SK-N-SH (cell line): ENCODE results near the gene UPK1B. TPM values are rescaled to one million over a fixed set of nuclear protein-coding genes. Genes with fewer than 3 reads are reported as not detected.

Experiments
- CTCF ChIA-PET: fragments of 300-600, 350-600 bp; formaldehyde crosslinking; extraction: SDS; loops from one replicate; lab custom pipeline; 2021; lab: Yijun Ruan, JAX
- POLR2A ChIA-PET: fragments of 350-600 bp; sonication (Branson Sonifier 250); formaldehyde crosslinking; extraction: SDS; loops from one replicate; lab custom pipeline; 2020; ENCODE audit warnings: antibody characterized with exemption, inconsistent platforms; lab: Yijun Ruan, JAX
- DNase-seq: peaks from one replicate; pipeline ENCODE4 v3.0.0; 2012
- H2AFZ ChIP-seq: fragments of 200-600 bp; sonication (generic); 2 replicates; pipeline ENCODE4 v1.8.1; 2016; ENCODE audit warnings: antibody characterized with exemption, mild to moderate bottlenecking, low read depth
- H3F3A ChIP-seq: fragments of 200-600 bp; sonication (generic); replicated peaks from 2 replicates; pipeline ENCODE3; 2016; ENCODE audit warnings: antibody characterized with exemption, mild to moderate bottlenecking; ENCODE audit not compliant: insufficient read depth
- H3K27ac ChIP-seq, 2 experiments: fragments of 200-500 bp in 1 of 2; fragments of 200-600 bp in 1 of 2; sonication (Bioruptor generic) in 1 of 2; sonication (generic), shearing (Covaris generic) in 1 of 2; 2 replicates each; pipeline versions ENCODE4 v1.5.1 to v1.6.1; 2014 to 2016; ENCODE audit warnings: low read depth in 2 of 2, inconsistent platforms in 1 of 2, low read length in 1 of 2, mild to moderate bottlenecking in 1 of 2, mixed read lengths in 1 of 2
- H3K27me3 ChIP-seq: fragments of 200-600 bp; sonication (generic), shearing (Covaris generic); 2 replicates; pipeline ENCODE4 v1.6.1; 2016; ENCODE audit warnings: mixed run types; ENCODE audit not compliant: insufficient read depth
- H3K36me3 ChIP-seq, 2 experiments: fragments of 200-500 bp in 1 of 2; fragments of 200-600 bp in 1 of 2; sonication (Bioruptor generic) in 1 of 2; sonication (generic) in 1 of 2; replicated peaks in 1 of 2; 2 replicates each; pipeline versions ENCODE3 to v1.5.1; 2014 to 2016; ENCODE audit warnings: low read length in 1 of 2, mild to moderate bottlenecking in 1 of 2; ENCODE audit not compliant: insufficient read depth in 2 of 2, control insufficient read depth in 1 of 2
- H3K4me1 ChIP-seq, 2 experiments: fragments of 200-500 bp in 1 of 2; fragments of 200-600 bp in 1 of 2; sonication (Bioruptor generic) in 1 of 2; sonication (generic), shearing (Covaris generic) in 1 of 2; 2 replicates each; pipeline versions ENCODE4 v1.5.1 to v1.6.1; 2014 to 2016; ENCODE audit warnings: low read depth in 1 of 2, low read length in 1 of 2, mixed run types in 1 of 2; ENCODE audit not compliant: insufficient read depth in 2 of 2, control insufficient read depth in 1 of 2
- H3K4me2 ChIP-seq: fragments of 200-600 bp; sonication (generic), shearing (Covaris generic); 2 replicates; pipeline ENCODE4 v1.6.1; 2017; ENCODE audit warnings: mixed run types
- H3K4me3 ChIP-seq, 2 experiments: fragments of 200-500 bp in 1 of 2; fragments of 200-600 bp in 1 of 2; sonication (Bioruptor generic) in 1 of 2; sonication (generic), shearing (Covaris generic) in 1 of 2; 2 replicates each; pipeline versions ENCODE4 v1.5.1 to v1.8.1; 2014 to 2016; ENCODE audit warnings: low read depth in 2 of 2, inconsistent platforms in 1 of 2, low read length in 1 of 2, mild to moderate bottlenecking in 1 of 2, mixed read lengths in 1 of 2, moderate library complexity in 1 of 2
- H3K79me2 ChIP-seq: fragments of 200-600 bp; sonication (generic); 2 replicates; pipeline ENCODE4 v1.8.1; 2017; ENCODE audit warnings: mild to moderate bottlenecking; ENCODE audit not compliant: insufficient read depth
- H3K9ac ChIP-seq: fragments of 200-600 bp; sonication (generic); 2 replicates; pipeline ENCODE4 v1.6.1; 2017; ENCODE audit warnings: mixed run types
- H3K9me2 ChIP-seq: fragments of 200-600 bp; sonication (generic); 2 replicates; pipeline ENCODE4 v1.6.1; 2017; ENCODE audit warnings: mixed run types
- H3K9me3 ChIP-seq: fragments of 200-600 bp; sonication (generic); 2 replicates; pipeline ENCODE4 v1.6.1; 2017; ENCODE audit warnings: mixed run types, mild to moderate bottlenecking, moderate library complexity
- H4K20me1 ChIP-seq: fragments of 200-600 bp; sonication (generic); 2 replicates; pipeline ENCODE4 v1.6.1; 2017; ENCODE audit warnings: mild to moderate bottlenecking, mixed run types; ENCODE audit not compliant: insufficient read depth
- ELF1 ChIP-seq: IDR thresholded peaks from 2 replicates; pipeline ENCODE4 v1.4.0; 2012
- EP300 ChIP-seq, 2 experiments: IDR thresholded peaks; 2 replicates each; pipeline versions ENCODE4 v1.4.0 to v1.6.1; 2012; ENCODE audit warnings: borderline replicate concordance in 1 of 2, low read depth in 1 of 2, low read length in 1 of 2
- EZH2phosphoT487 ChIP-seq: fragments of 200-600 bp; sonication (generic); IDR thresholded peaks from 2 replicates; pipeline ENCODE4 v1.6.1; 2017; ENCODE audit warnings: low read depth, mixed run types, mild to moderate bottlenecking, antibody characterized with exemption, moderate library complexity, borderline replicate concordance
- FOSL2 ChIP-seq: IDR thresholded peaks from 2 replicates; pipeline ENCODE4 v1.4.0; 2012; ENCODE audit warnings: low read depth, mild to moderate bottlenecking, moderate library complexity, borderline replicate concordance
- FOXM1 ChIP-seq: IDR thresholded peaks from 2 replicates; pipeline ENCODE4 v1.4.0; 2012; ENCODE audit warnings: low read depth, mild to moderate bottlenecking
- GABPA ChIP-seq: IDR thresholded peaks from 2 replicates; pipeline ENCODE4 v1.4.0; 2012; ENCODE audit warnings: low read depth, mild to moderate bottlenecking
- JUND ChIP-seq: IDR thresholded peaks from 2 replicates; pipeline ENCODE4 v1.4.0; 2012
- MAX ChIP-seq: IDR thresholded peaks from 2 replicates; pipeline ENCODE4 v1.4.0; 2012; ENCODE audit warnings: low read depth
- MXI1 ChIP-seq: IDR thresholded peaks from 2 replicates; pipeline ENCODE4 v1.6.1; 2012; ENCODE audit warnings: mild to moderate bottlenecking, low read depth, low read length, improper control_type of control experiment
- NFIC ChIP-seq: IDR thresholded peaks from 2 replicates; pipeline ENCODE4 v1.4.0; 2012; ENCODE audit warnings: borderline replicate concordance
- NRF1 ChIP-seq: IDR thresholded peaks from 2 replicates; pipeline ENCODE4 v1.6.1; 2012; ENCODE audit warnings: low read depth, mild to moderate bottlenecking, low read length
- PBX3 ChIP-seq: IDR thresholded peaks from 2 replicates; pipeline ENCODE4; 2012
- POLR2AphosphoS5 ChIP-seq: IDR thresholded peaks from 2 replicates; pipeline ENCODE4 v1.6.1; 2012; ENCODE audit warnings: low read depth, low read length
- RAD21 ChIP-seq: IDR thresholded peaks from 2 replicates; pipeline ENCODE4 v1.6.1; 2012; ENCODE audit warnings: mild to moderate bottlenecking, low read length
- REST ChIP-seq: IDR thresholded peaks from 2 replicates; pipeline ENCODE4 v1.6.1; 2012; ENCODE audit warnings: mild to moderate bottlenecking, low read depth, low read length, moderate library complexity
- TAF1 ChIP-seq: IDR thresholded peaks from 2 replicates; pipeline ENCODE4 v1.6.1; 2012; ENCODE audit warnings: low read depth, mild to moderate bottlenecking, low read length, moderate library complexity, borderline replicate concordance
- TCF12 ChIP-seq: IDR thresholded peaks from 2 replicates; pipeline ENCODE4 v1.4.0; 2012
- TEAD4 ChIP-seq: IDR thresholded peaks from 2 replicates; pipeline ENCODE4 v1.4.0; 2012; ENCODE audit warnings: mild to moderate bottlenecking, borderline replicate concordance; ENCODE audit not compliant: insufficient read depth
- USF1 ChIP-seq: IDR thresholded peaks from 2 replicates; pipeline ENCODE4 v1.4.0; 2012; ENCODE audit warnings: low read depth, borderline replicate concordance
- WGBS: methylation state at CpG from one replicate; pipeline ENCODE4 v1.1.6; 2017; ENCODE audit warnings: low lambda C conversion rate; 5-methylcytosine and 5-hydroxymethylcytosine counted together
- polyA plus RNA-seq, 3 experiments: library from polyadenylated mRNA; depleted of rRNA; stranded (reverse); fragments of >200 nt; gene quantifications; 2 replicates each; pipeline ENCODE4 v1.2.3, GENCODE V29; 2012

UPK1B gene
- polyA plus RNA-seq, 1 of the 3 experiments (the other 2 are of a cell fraction) = not detected

GRCh38 chr3:119211803-119212202 lies 38.4 kb downstream of the UPK1B start:
- Histone ChIP-seq H3K9me3 (no peaks in the 10 kb centered on the region), H3K36me3 (peaks cover 44 to 63% of the 10 kb centered on the region in 2 experiments), H3F3A (no peaks in the 10 kb centered on the region), H3K4me2 (no peak overlapping the region), H4K20me1 (no peaks in the 10 kb centered on the region), H3K27ac (no peak overlapping the region), H2AFZ (no peak overlapping the region), H3K9me2 (no peaks in the 10 kb centered on the region), H3K4me3 (no peak overlapping the region), H3K27me3 (no peaks in the 10 kb centered on the region), H3K4me1 (no peaks in the 10 kb centered on the region), H3K9ac (no peak overlapping the region), H3K79me2 (no peaks in the 10 kb centered on the region)
- no peak for DNase-seq
- TF ChIP-seq MXI1 (no peak), FOXM1 (no peak)
- ChIA-PET POLR2A (no interaction called here), CTCF (no interaction called here)
- 79% methylated on average over 6 of the region's 6 CpGs for WGBS

GRCh38 chr3:119219069-119219468 lies 45.7 kb downstream of the UPK1B start:
- POLR2A ChIA-PET = no interaction called here
- H3K4me2 ChIP-seq = no peak overlapping the region
- H3K36me3 ChIP-seq = peaks cover 45 to 81% of the 10 kb centered on the region in 2 experiments
- H3F3A ChIP-seq = no peaks in the 10 kb centered on the region
- H3K27ac ChIP-seq = no peak overlapping the region; a peak in 1 of 4 replicates
- no peak for DNase-seq
- TF ChIP-seq FOSL2 = no peak
- no peak for TF ChIP-seq RAD21
- no peak for TF ChIP-seq TEAD4
- no peak for TF ChIP-seq USF1
- no peaks in the 10 kb centered on the region for H3K79me2 ChIP-seq
- no peaks in the 10 kb centered on the region; a peak in 1 of 4 replicates for H3K4me1 ChIP-seq
- H3K9me2 ChIP-seq = no peaks in the 10 kb centered on the region
- H3K9me3 ChIP-seq = no peaks in the 10 kb centered on the region
- H3K27me3 ChIP-seq = no peaks in the 10 kb centered on the region
- WGBS = 95% methylated on average over 4 of the region's 4 CpGs
- H4K20me1 ChIP-seq = no peaks in the 10 kb centered on the region
- H3K9ac ChIP-seq = no peak overlapping the region
- H3K4me3 ChIP-seq = no peak overlapping the region
- H2AFZ ChIP-seq = no peak overlapping the region
- CTCF ChIA-PET = interaction anchor here (0.8 to 1.1 kb wide), 2 partner anchors 17 to 138 kb away, joined by 3 read pairs; no protein-coding TSS in a partner anchor

GRCh38 chr3:119220198-119220597 lies 46.8 kb downstream of the UPK1B start:
- Histone ChIP-seq H3K4me2 (no peak overlapping the region), H3K9ac (no peak overlapping the region), H3K27ac (no peak overlapping the region), H3K36me3 (peaks cover 43 to 79% of the 10 kb centered on the region in 2 experiments), H3K9me3 (no peaks in the 10 kb centered on the region), H3K9me2 (no peaks in the 10 kb centered on the region), H2AFZ (no peak overlapping the region), H3K79me2 (no peaks in the 10 kb centered on the region), H3F3A (no peaks in the 10 kb centered on the region), H3K4me3 (no peak overlapping the region), H4K20me1 (no peaks in the 10 kb centered on the region), H3K4me1 (no peaks in the 10 kb centered on the region; a peak in 1 of 4 replicates), H3K27me3 (no peaks in the 10 kb centered on the region)
- 93% methylated on average over 7 of the region's 7 CpGs for WGBS
- DNase-seq = no peak
- POLR2A ChIA-PET = no interaction called here
- TF ChIP-seq MXI1 (no peak), PBX3 (no peak), EZH2phosphoT487 (no peak), POLR2AphosphoS5 (no peak), TCF12 (no peak), JUND (no peak), FOSL2 (no peak), NFIC (no peak), MAX (no peak), EP300 (IDR thresholded peaks at IDR 0.05; ENCODE audit: borderline replicate concordance in 1 of 2, low read depth in 1 of 2, low read length in 1 of 2) (no peak), ELF1 (no peak), NRF1 (no peak), GABPA (no peak), TAF1 (no peak), REST (no peak)
- CTCF ChIA-PET = no interaction called here
